ENCODE measurements around the gene FAM110D. TPM values are rescaled to one million over a fixed set of nuclear protein-coding genes. Genes with fewer than 3 reads are reported as not detected.

The FAM110D gene
- polyA plus RNA-seq, 1 of the 3 experiments (the other 2 are of a cell fraction): 0.64 TPM

- H3K79me2 ChIP-seq (ENCODE audit: insufficient read depth): no peaks in the 10 kb centered on the region
- H3K9ac ChIP-seq: no peak overlapping the region
- no peaks in the 10 kb centered on the region for H3K36me3 ChIP-seq (replicated peaks in 1 of 2; ENCODE audit: control insufficient read depth in 1 of 2, insufficient read depth in 2 of 2, low read length in 1 of 2)
- no peak for DNase-seq
- no peak overlapping the region for H2AFZ ChIP-seq (ENCODE audit: low read depth)
- no peak overlapping the region for H3K4me3 ChIP-seq (ENCODE audit: low read depth in 2 of 2, low read length in 1 of 2)
- WGBS (ENCODE audit: low lambda C conversion rate): 65% methylated on average over 3 of the region's 3 CpGs
- no peak for TF ChIP-seq RXRA (IDR thresholded peaks at IDR 0.05; ENCODE audit: borderline replicate concordance, low read depth)
- TF ChIP-seq, protein P1, sequence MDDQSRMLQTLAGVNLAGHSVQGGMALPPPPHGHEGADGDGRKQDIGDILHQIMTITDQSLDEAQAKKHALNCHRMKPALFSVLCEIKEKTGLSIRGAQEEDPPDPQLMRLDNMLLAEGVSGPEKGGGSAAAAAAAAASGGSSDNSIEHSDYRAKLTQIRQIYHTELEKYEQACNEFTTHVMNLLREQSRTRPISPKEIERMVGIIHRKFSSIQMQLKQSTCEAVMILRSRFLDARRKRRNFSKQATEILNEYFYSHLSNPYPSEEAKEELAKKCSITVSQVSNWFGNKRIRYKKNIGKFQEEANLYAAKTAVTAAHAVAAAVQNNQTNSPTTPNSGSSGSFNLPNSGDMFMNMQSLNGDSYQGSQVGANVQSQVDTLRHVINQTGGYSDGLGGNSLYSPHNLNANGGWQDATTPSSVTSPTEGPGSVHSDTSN (IDR thresholded peaks at IDR 0.05): no peak
- TF ChIP-seq NFIC (IDR thresholded peaks at IDR 0.05; ENCODE audit: borderline replicate concordance): no peak
- no peak for TF ChIP-seq ELF1 (IDR thresholded peaks at IDR 0.05)
- no peak for TF ChIP-seq TCF12 (IDR thresholded peaks at IDR 0.05)
- TF ChIP-seq REST (IDR thresholded peaks at IDR 0.05; ENCODE audit: low read depth, low read length): no peak
- TF ChIP-seq FOSL2 (IDR thresholded peaks at IDR 0.05; ENCODE audit: borderline replicate concordance, low read depth): no peak
- no peaks in the 10 kb centered on the region for H3K9me2 ChIP-seq
- ChIA-PET CTCF (no interaction called here), POLR2A (no interaction called here)
- no peaks in the 10 kb centered on the region for H3K9me3 ChIP-seq
- no peaks in the 10 kb centered on the region for H3K27me3 ChIP-seq (ENCODE audit: insufficient read depth)
- H4K20me1 ChIP-seq (ENCODE audit: insufficient read depth): no peaks in the 10 kb centered on the region
- H3K4me2 ChIP-seq: no peak overlapping the region
- no peak overlapping the region for H3K27ac ChIP-seq (ENCODE audit: low read depth in 2 of 2, low read length in 1 of 2)
- H3F3A ChIP-seq (replicated peaks; ENCODE audit: insufficient read depth): no peaks in the 10 kb centered on the region
- H3K4me1 ChIP-seq (ENCODE audit: control insufficient read depth in 1 of 2, insufficient read depth in 2 of 2, low read depth in 1 of 2, low read length in 1 of 2): no peaks in the 10 kb centered on the region
Observed at GRCh38 chr1:26134466-26134865, 24.4 kb upstream of the FAM110D start.

DNA sequence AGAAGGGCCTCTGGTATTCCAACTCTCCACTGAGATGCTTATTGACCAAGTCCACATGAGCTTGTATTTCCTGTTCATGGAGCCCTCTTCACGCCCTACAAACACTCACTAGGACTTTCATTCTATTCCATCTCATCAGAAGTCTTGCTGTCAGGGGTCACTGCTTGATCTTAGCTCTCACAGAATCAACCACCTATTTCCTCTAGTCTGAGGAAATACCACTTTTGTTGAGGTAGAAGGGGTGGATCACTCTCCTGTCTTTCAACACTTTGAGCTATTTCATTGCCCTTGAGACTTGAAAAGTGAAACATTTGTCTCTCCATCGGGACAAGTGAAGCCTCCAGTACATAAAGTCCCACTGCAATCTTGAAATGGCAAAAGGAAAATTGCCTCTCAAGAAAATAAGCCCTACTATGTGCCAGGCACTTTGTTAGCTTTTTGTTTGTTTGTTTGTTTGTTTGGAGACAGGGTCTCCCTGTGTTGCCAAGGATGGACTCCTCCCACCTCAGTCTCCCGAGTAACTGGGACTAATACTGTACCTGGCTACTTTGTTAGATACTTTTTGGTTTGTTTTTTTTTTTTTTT, 19.8 kb upstream of the FAM110D start:
- no peak overlapping the region for H3K27ac ChIP-seq (ENCODE audit: low read depth in 2 of 2, low read length in 1 of 2)
- no peak overlapping the region for H2AFZ ChIP-seq (ENCODE audit: low read depth)
- H3K79me2 ChIP-seq (ENCODE audit: insufficient read depth): no peaks in the 10 kb centered on the region
- H3K9me2 ChIP-seq: no peaks in the 10 kb centered on the region
- H3K4me2 ChIP-seq: no peak overlapping the region
- POLR2A ChIA-PET: no interaction called here
- 47% methylated on average over 3 of the region's 3 CpGs for WGBS (ENCODE audit: low lambda C conversion rate)
- H3K27me3 ChIP-seq (ENCODE audit: insufficient read depth): no peaks in the 10 kb centered on the region
- H3F3A ChIP-seq (replicated peaks; ENCODE audit: insufficient read depth): no peaks in the 10 kb centered on the region
- no peak overlapping the region for H3K4me3 ChIP-seq (ENCODE audit: low read depth in 2 of 2, low read length in 1 of 2)
- CTCF ChIA-PET: interaction anchor here (1.0 to 1.9 kb wide), 8 partner anchors 9 to 104 kb away, joined by 3 to 8 read pairs (median 5); no protein-coding TSS in a partner anchor
- no peaks in the 10 kb centered on the region for H3K36me3 ChIP-seq (replicated peaks in 1 of 2; ENCODE audit: control insufficient read depth in 1 of 2, insufficient read depth in 2 of 2, low read length in 1 of 2)
- TF ChIP-seq, protein P2, sequence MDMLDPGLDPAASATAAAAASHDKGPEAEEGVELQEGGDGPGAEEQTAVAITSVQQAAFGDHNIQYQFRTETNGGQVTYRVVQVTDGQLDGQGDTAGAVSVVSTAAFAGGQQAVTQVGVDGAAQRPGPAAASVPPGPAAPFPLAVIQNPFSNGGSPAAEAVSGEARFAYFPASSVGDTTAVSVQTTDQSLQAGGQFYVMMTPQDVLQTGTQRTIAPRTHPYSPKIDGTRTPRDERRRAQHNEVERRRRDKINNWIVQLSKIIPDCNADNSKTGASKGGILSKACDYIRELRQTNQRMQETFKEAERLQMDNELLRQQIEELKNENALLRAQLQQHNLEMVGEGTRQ (IDR thresholded peaks at IDR 0.05; ENCODE audit: borderline replicate concordance, low read depth, low read length): no peak
- TF ChIP-seq FOXM1 (IDR thresholded peaks at IDR 0.05; ENCODE audit: low read depth) (no peak), POLR2AphosphoS5 (IDR thresholded peaks at IDR 0.05; ENCODE audit: low read depth, low read length) (no peak), MXI1 (IDR thresholded peaks at IDR 0.05; ENCODE audit: low read depth, low read length) (no peak), FOXJ3 (CRISPR knock-in tag; IDR thresholded peaks at IDR 0.05) (no peak), RAD21 (IDR thresholded peaks at IDR 0.05; ENCODE audit: low read length) (no peak), NFIC (IDR thresholded peaks at IDR 0.05; ENCODE audit: borderline replicate concordance) (no peak)
- H3K4me1 ChIP-seq (ENCODE audit: control insufficient read depth in 1 of 2, insufficient read depth in 2 of 2, low read depth in 1 of 2, low read length in 1 of 2): no peaks in the 10 kb centered on the region
- no peak overlapping the region for H3K9ac ChIP-seq
- no peak for DNase-seq
- no peaks in the 10 kb centered on the region for H4K20me1 ChIP-seq (ENCODE audit: insufficient read depth)
- no peaks in the 10 kb centered on the region for H3K9me3 ChIP-seq
